Measurements from ENCODE around the gene SEC61A2.

Gene SEC61A2

DNA sequence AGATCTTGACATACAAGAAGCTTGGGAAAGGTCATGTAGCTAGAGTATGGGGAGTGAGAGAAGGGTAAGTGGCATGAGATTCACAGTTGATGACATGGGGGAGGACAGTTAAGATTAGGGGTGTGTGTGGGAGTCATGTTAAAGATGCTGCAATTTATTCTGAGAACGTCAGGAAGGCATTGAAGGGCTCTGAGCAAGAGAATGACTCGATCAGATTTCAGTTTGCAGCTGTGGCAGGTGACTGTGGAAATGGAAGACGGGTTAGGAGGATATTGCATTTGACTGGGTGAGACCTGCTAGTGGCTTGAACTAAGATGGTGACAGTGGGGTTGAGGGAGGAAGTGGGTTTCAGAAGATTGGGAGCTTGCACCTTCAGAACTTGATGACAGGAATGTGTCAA, 72.1 kb downstream of the SEC61A2 start:
- Histone ChIP-seq H3K9ac (ENCODE audit: low read length) (no peak overlapping the region), H3K4me1 (ENCODE audit: control insufficient read depth, low read depth, low read length) (no peaks in the 10 kb centered on the region), H3K4ac (ENCODE audit: low read depth, low read length) (no peak overlapping the region), H3K79me1 (ENCODE audit: low read length) (peaks cover 15% of the 10 kb centered on the region), H3K23ac (ENCODE audit: low read length) (no peak overlapping the region), H2BK5ac (ENCODE audit: low read length) (no peak overlapping the region), H2AK5ac (ENCODE audit: low read length) (no peak overlapping the region), H4K5ac (ENCODE audit: low read length) (no peak overlapping the region), H2BK120ac (ENCODE audit: low read depth, low read length) (no peak overlapping the region), H3K4me2 (ENCODE audit: low read length) (no peak overlapping the region), H3K4me3 (ENCODE audit: low read length) (no peak overlapping the region), H3K56ac (ENCODE audit: low read length) (no peak overlapping the region), H3K79me2 (ENCODE audit: control insufficient read depth, insufficient read depth, low read length) (peaks cover 39% of the 10 kb centered on the region), H3K36me3 (ENCODE audit: control insufficient read depth, insufficient read depth, low read length) (peaks cover 2% of the 10 kb centered on the region), H3K18ac (ENCODE audit: low read length) (no peak overlapping the region), H2BK15ac (replicated peaks; ENCODE audit: low read depth) (no peak overlapping the region), H4K8ac (ENCODE audit: low read depth, low read length) (no peak overlapping the region), H3K27ac (ENCODE audit: low read depth, low read length) (no peak overlapping the region), H3K27me3 (ENCODE audit: insufficient read depth, low read length, poor library complexity) (no peaks in the 10 kb centered on the region)
- no CpG with 5 or more reads among the region's 3 CpGs for WGBS (ENCODE audit: extremely low coverage, insufficient coverage, low lambda C conversion rate)
- DNase-seq: peak; percentile 43

DNA sequence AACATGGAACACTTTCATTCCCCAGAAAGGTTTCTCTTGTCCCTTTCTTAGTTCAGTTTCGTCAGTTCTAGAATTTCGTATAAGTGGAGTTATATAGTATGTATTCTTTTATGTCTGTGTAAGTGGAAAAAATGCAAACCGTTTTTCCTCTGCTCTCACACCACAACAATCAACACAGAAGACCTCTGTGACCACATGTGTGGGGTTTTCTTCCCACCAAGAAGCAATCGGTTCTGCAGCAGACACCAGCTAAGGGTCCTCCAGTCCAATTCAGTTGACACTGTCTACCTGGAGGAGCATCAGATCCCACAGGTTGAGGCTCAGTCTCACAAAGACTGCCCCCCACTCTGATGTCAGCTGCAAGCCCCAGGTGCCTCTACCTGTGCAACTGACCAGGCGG, 72.7 kb downstream of the SEC61A2 start:
- no peak for DNase-seq
- no peak overlapping the region for H2BK5ac ChIP-seq (ENCODE audit: low read length)
- H3K27ac ChIP-seq (ENCODE audit: low read depth, low read length): no peak overlapping the region
- no peaks in the 10 kb centered on the region for H3K27me3 ChIP-seq (ENCODE audit: insufficient read depth, low read length, poor library complexity)
- no CpG with 5 or more reads among the region's 5 CpGs for WGBS (ENCODE audit: extremely low coverage, insufficient coverage, low lambda C conversion rate)
- no peak overlapping the region for H2BK15ac ChIP-seq (replicated peaks; ENCODE audit: low read depth)
- H3K4ac ChIP-seq (ENCODE audit: low read depth, low read length): no peak overlapping the region
- H4K8ac ChIP-seq (ENCODE audit: low read depth, low read length): no peak overlapping the region
- H2BK120ac ChIP-seq (ENCODE audit: low read depth, low read length): no peak overlapping the region
- no peaks in the 10 kb centered on the region for H3K4me1 ChIP-seq (ENCODE audit: control insufficient read depth, low read depth, low read length)
- H3K79me1 ChIP-seq (ENCODE audit: low read length): peaks cover 15% of the 10 kb centered on the region
- peaks cover 2% of the 10 kb centered on the region for H3K36me3 ChIP-seq (ENCODE audit: control insufficient read depth, insufficient read depth, low read length)
- no peak overlapping the region for H3K23ac ChIP-seq (ENCODE audit: low read length)
- H3K79me2 ChIP-seq (ENCODE audit: control insufficient read depth, insufficient read depth, low read length): peaks cover 35% of the 10 kb centered on the region
- H4K5ac ChIP-seq (ENCODE audit: low read length): no peak overlapping the region
- H3K4me3 ChIP-seq (ENCODE audit: low read length): no peak overlapping the region
- H3K9ac ChIP-seq (ENCODE audit: low read length): no peak overlapping the region
- no peak overlapping the region for H2AK5ac ChIP-seq (ENCODE audit: low read length)
- no peak overlapping the region for H3K4me2 ChIP-seq (ENCODE audit: low read length)
- no peak overlapping the region for H3K56ac ChIP-seq (ENCODE audit: low read length)
- no peak overlapping the region for H3K18ac ChIP-seq (ENCODE audit: low read length)

- Histone ChIP-seq H3K4me1 (ENCODE audit: control insufficient read depth, low read depth, low read length) (no peaks in the 10 kb centered on the region), H3K18ac (ENCODE audit: low read length) (no peak overlapping the region), H2BK120ac (ENCODE audit: low read depth, low read length) (no peak overlapping the region), H3K27me3 (ENCODE audit: insufficient read depth, low read length, poor library complexity) (no peaks in the 10 kb centered on the region), H3K4me2 (ENCODE audit: low read length) (no peak overlapping the region), H3K23ac (ENCODE audit: low read length) (no peak overlapping the region), H3K9ac (ENCODE audit: low read length) (no peak overlapping the region), H2BK5ac (ENCODE audit: low read length) (no peak overlapping the region), H2BK15ac (replicated peaks; ENCODE audit: low read depth) (no peak overlapping the region), H3K4ac (ENCODE audit: low read depth, low read length) (no peak overlapping the region), H3K4me3 (ENCODE audit: low read length) (no peak overlapping the region), H2AK5ac (ENCODE audit: low read length) (no peak overlapping the region), H4K8ac (ENCODE audit: low read depth, low read length) (no peak overlapping the region), H3K56ac (ENCODE audit: low read length) (no peak overlapping the region), H3K36me3 (ENCODE audit: control insufficient read depth, insufficient read depth, low read length) (peaks cover 4% of the 10 kb centered on the region), H3K79me2 (ENCODE audit: control insufficient read depth, insufficient read depth, low read length) (peaks cover 23% of the 10 kb centered on the region), H4K5ac (ENCODE audit: low read length) (no peak overlapping the region), H3K79me1 (ENCODE audit: low read length) (peaks cover 11% of the 10 kb centered on the region), H3K27ac (ENCODE audit: low read depth, low read length) (no peak overlapping the region)
- no CpG with 5 or more reads among the region's 3 CpGs for WGBS (ENCODE audit: extremely low coverage, insufficient coverage, low lambda C conversion rate)
- no peak for DNase-seq
Measured at GRCh38 chr10:12205082-12205481, 75.6 kb downstream of the SEC61A2 start.

DNA sequence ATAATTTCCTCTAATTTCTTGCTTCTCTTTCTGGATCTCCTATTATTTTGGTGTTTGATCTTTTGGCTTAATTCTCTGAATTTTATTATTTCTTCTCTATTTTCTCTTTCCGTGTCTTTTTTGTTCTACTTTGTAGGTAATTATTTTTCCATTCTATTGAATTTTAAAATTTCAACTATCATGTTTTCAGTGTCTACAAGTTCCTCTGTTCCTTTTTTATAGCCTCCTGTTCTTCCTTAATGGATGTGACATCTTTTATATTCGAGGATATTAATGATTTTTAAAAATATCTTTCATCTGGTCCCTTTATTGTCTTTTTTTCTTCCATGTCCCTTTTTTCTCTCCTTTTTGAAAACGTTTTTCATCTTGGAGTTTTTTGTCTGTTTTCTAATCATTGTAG, 77.6 kb downstream of the SEC61A2 start:
- H3K9ac ChIP-seq (ENCODE audit: low read length): no peak overlapping the region
- no peak overlapping the region for H2AK5ac ChIP-seq (ENCODE audit: low read length)
- H3K4me3 ChIP-seq (ENCODE audit: low read length): no peak overlapping the region
- H3K4me2 ChIP-seq (ENCODE audit: low read length): no peak overlapping the region
- H3K4ac ChIP-seq (ENCODE audit: low read depth, low read length): no peak overlapping the region
- no peak overlapping the region for H2BK15ac ChIP-seq (replicated peaks; ENCODE audit: low read depth)
- H3K79me1 ChIP-seq (ENCODE audit: low read length): peaks cover 5% of the 10 kb centered on the region
- no peak overlapping the region for H3K18ac ChIP-seq (ENCODE audit: low read length)
- no peak overlapping the region for H4K5ac ChIP-seq (ENCODE audit: low read length)
- DNase-seq: no peak
- H4K8ac ChIP-seq (ENCODE audit: low read depth, low read length): no peak overlapping the region
- H3K36me3 ChIP-seq (ENCODE audit: control insufficient read depth, insufficient read depth, low read length): peaks cover 2% of the 10 kb centered on the region
- no peaks in the 10 kb centered on the region for H3K4me1 ChIP-seq (ENCODE audit: control insufficient read depth, low read depth, low read length)
- no peak overlapping the region for H2BK5ac ChIP-seq (ENCODE audit: low read length)
- no CpG with 5 or more reads among the region's 3 CpGs for WGBS (ENCODE audit: extremely low coverage, insufficient coverage, low lambda C conversion rate)
- no peaks in the 10 kb centered on the region for H3K27me3 ChIP-seq (ENCODE audit: insufficient read depth, low read length, poor library complexity)
- H3K23ac ChIP-seq (ENCODE audit: low read length): no peak overlapping the region
- H2BK120ac ChIP-seq (ENCODE audit: low read depth, low read length): no peak overlapping the region
- no peak overlapping the region for H3K56ac ChIP-seq (ENCODE audit: low read length)
- peaks cover 15% of the 10 kb centered on the region for H3K79me2 ChIP-seq (ENCODE audit: control insufficient read depth, insufficient read depth, low read length)
- no peak overlapping the region for H3K27ac ChIP-seq (ENCODE audit: low read depth, low read length)

GRCh38 chr10:12208460-12208859, 79.0 kb downstream of the SEC61A2 start:
- WGBS (ENCODE audit: extremely low coverage, insufficient coverage, low lambda C conversion rate): no CpG with 5 or more reads among the region's 5 CpGs
- Histone ChIP-seq H4K5ac (ENCODE audit: low read length) (no peak overlapping the region), H3K9ac (ENCODE audit: low read length) (no peak overlapping the region), H3K4ac (ENCODE audit: low read depth, low read length) (no peak overlapping the region), H3K56ac (ENCODE audit: low read length) (no peak overlapping the region), H3K79me1 (ENCODE audit: low read length) (peaks cover 3% of the 10 kb centered on the region), H2BK5ac (ENCODE audit: low read length) (no peak overlapping the region), H3K36me3 (ENCODE audit: control insufficient read depth, insufficient read depth, low read length) (peaks cover 4% of the 10 kb centered on the region), H4K8ac (ENCODE audit: low read depth, low read length) (no peak overlapping the region), H3K23ac (ENCODE audit: low read length) (no peak overlapping the region), H3K4me2 (ENCODE audit: low read length) (no peak overlapping the region), H3K4me3 (ENCODE audit: low read length) (no peak overlapping the region), H2BK120ac (ENCODE audit: low read depth, low read length) (no peak overlapping the region), H3K18ac (ENCODE audit: low read length) (no peak overlapping the region), H3K27me3 (ENCODE audit: insufficient read depth, low read length, poor library complexity) (no peaks in the 10 kb centered on the region), H3K79me2 (ENCODE audit: control insufficient read depth, insufficient read depth, low read length) (peaks cover 8% of the 10 kb centered on the region), H2BK15ac (replicated peaks; ENCODE audit: low read depth) (no peak overlapping the region), H2AK5ac (ENCODE audit: low read length) (no peak overlapping the region), H3K27ac (ENCODE audit: low read depth, low read length) (no peak overlapping the region), H3K4me1 (ENCODE audit: control insufficient read depth, low read depth, low read length) (no peaks in the 10 kb centered on the region)
- DNase-seq: no peak

GRCh38 chr10:12212454-12212853, 83.0 kb downstream of the SEC61A2 start:
- Histone ChIP-seq H3K4me1 (ENCODE audit: control insufficient read depth, low read depth, low read length) (no peaks in the 10 kb centered on the region), H3K23ac (ENCODE audit: low read length) (no peak overlapping the region), H3K27me3 (ENCODE audit: insufficient read depth, low read length, poor library complexity) (no peaks in the 10 kb centered on the region), H2BK120ac (ENCODE audit: low read depth, low read length) (no peak overlapping the region), H2BK15ac (replicated peaks; ENCODE audit: low read depth) (no peak overlapping the region), H3K27ac (ENCODE audit: low read depth, low read length) (no peak overlapping the region), H3K4ac (ENCODE audit: low read depth, low read length) (no peak overlapping the region), H4K8ac (ENCODE audit: low read depth, low read length) (no peak overlapping the region), H3K4me2 (ENCODE audit: low read length) (no peak overlapping the region), H3K79me2 (ENCODE audit: control insufficient read depth, insufficient read depth, low read length) (peaks cover 1% of the 10 kb centered on the region), H3K4me3 (ENCODE audit: low read length) (no peak overlapping the region), H2AK5ac (ENCODE audit: low read length) (no peak overlapping the region), H3K18ac (ENCODE audit: low read length) (no peak overlapping the region), H3K79me1 (ENCODE audit: low read length) (no peaks in the 10 kb centered on the region), H2BK5ac (ENCODE audit: low read length) (no peak overlapping the region), H3K36me3 (ENCODE audit: control insufficient read depth, insufficient read depth, low read length) (peaks cover 5% of the 10 kb centered on the region), H3K56ac (ENCODE audit: low read length) (no peak overlapping the region), H4K5ac (ENCODE audit: low read length) (no peak overlapping the region), H3K9ac (ENCODE audit: low read length) (no peak overlapping the region)
- no CpG with 5 or more reads among the region's 3 CpGs for WGBS (ENCODE audit: extremely low coverage, insufficient coverage, low lambda C conversion rate)
- DNase-seq: no peak
